SK-N-SH (cell line): Measurements from ENCODE around the gene MVD. TPM values are rescaled to one million over a fixed set of nuclear protein-coding genes. Genes with fewer than 3 reads are reported as not detected.

ENCODE experiments used
- CTCF ChIA-PET: fragments of 300-600, 350-600 bp; formaldehyde crosslinking; extraction: SDS; loops from one replicate; lab custom pipeline; 2021; lab: Yijun Ruan, JAX
- POLR2A ChIA-PET: fragments of 350-600 bp; sonication (Branson Sonifier 250); formaldehyde crosslinking; extraction: SDS; loops from one replicate; lab custom pipeline; 2020; ENCODE audit warnings: antibody characterized with exemption, inconsistent platforms; lab: Yijun Ruan, JAX
- DNase-seq: peaks from one replicate; pipeline ENCODE4 v3.0.0; 2012
- H2AFZ ChIP-seq: fragments of 200-600 bp; sonication (generic); 2 replicates; pipeline ENCODE4 v1.8.1; 2016; ENCODE audit warnings: antibody characterized with exemption, mild to moderate bottlenecking, low read depth
- H3F3A ChIP-seq: fragments of 200-600 bp; sonication (generic); replicated peaks from 2 replicates; pipeline ENCODE3; 2016; ENCODE audit warnings: antibody characterized with exemption, mild to moderate bottlenecking; ENCODE audit not compliant: insufficient read depth
- H3K27ac ChIP-seq, 2 experiments: fragments of 200-500 bp in 1 of 2; fragments of 200-600 bp in 1 of 2; sonication (Bioruptor generic) in 1 of 2; sonication (generic), shearing (Covaris generic) in 1 of 2; 2 replicates each; pipeline versions ENCODE4 v1.5.1 to v1.6.1; 2014 to 2016; ENCODE audit warnings: low read depth in 2 of 2, inconsistent platforms in 1 of 2, low read length in 1 of 2, mild to moderate bottlenecking in 1 of 2, mixed read lengths in 1 of 2
- H3K27me3 ChIP-seq: fragments of 200-600 bp; sonication (generic), shearing (Covaris generic); 2 replicates; pipeline ENCODE4 v1.6.1; 2016; ENCODE audit warnings: mixed run types; ENCODE audit not compliant: insufficient read depth
- H3K36me3 ChIP-seq, 2 experiments: fragments of 200-500 bp in 1 of 2; fragments of 200-600 bp in 1 of 2; sonication (Bioruptor generic) in 1 of 2; sonication (generic) in 1 of 2; replicated peaks in 1 of 2; 2 replicates each; pipeline versions ENCODE3 to v1.5.1; 2014 to 2016; ENCODE audit warnings: low read length in 1 of 2, mild to moderate bottlenecking in 1 of 2; ENCODE audit not compliant: insufficient read depth in 2 of 2, control insufficient read depth in 1 of 2
- H3K4me1 ChIP-seq, 2 experiments: fragments of 200-500 bp in 1 of 2; fragments of 200-600 bp in 1 of 2; sonication (Bioruptor generic) in 1 of 2; sonication (generic), shearing (Covaris generic) in 1 of 2; 2 replicates each; pipeline versions ENCODE4 v1.5.1 to v1.6.1; 2014 to 2016; ENCODE audit warnings: low read depth in 1 of 2, low read length in 1 of 2, mixed run types in 1 of 2; ENCODE audit not compliant: insufficient read depth in 2 of 2, control insufficient read depth in 1 of 2
- H3K4me2 ChIP-seq: fragments of 200-600 bp; sonication (generic), shearing (Covaris generic); 2 replicates; pipeline ENCODE4 v1.6.1; 2017; ENCODE audit warnings: mixed run types
- H3K4me3 ChIP-seq, 2 experiments: fragments of 200-500 bp in 1 of 2; fragments of 200-600 bp in 1 of 2; sonication (Bioruptor generic) in 1 of 2; sonication (generic), shearing (Covaris generic) in 1 of 2; 2 replicates each; pipeline versions ENCODE4 v1.5.1 to v1.8.1; 2014 to 2016; ENCODE audit warnings: low read depth in 2 of 2, inconsistent platforms in 1 of 2, low read length in 1 of 2, mild to moderate bottlenecking in 1 of 2, mixed read lengths in 1 of 2, moderate library complexity in 1 of 2
- H3K79me2 ChIP-seq: fragments of 200-600 bp; sonication (generic); 2 replicates; pipeline ENCODE4 v1.8.1; 2017; ENCODE audit warnings: mild to moderate bottlenecking; ENCODE audit not compliant: insufficient read depth
- H3K9ac ChIP-seq: fragments of 200-600 bp; sonication (generic); 2 replicates; pipeline ENCODE4 v1.6.1; 2017; ENCODE audit warnings: mixed run types
- H3K9me2 ChIP-seq: fragments of 200-600 bp; sonication (generic); 2 replicates; pipeline ENCODE4 v1.6.1; 2017; ENCODE audit warnings: mixed run types
- H3K9me3 ChIP-seq: fragments of 200-600 bp; sonication (generic); 2 replicates; pipeline ENCODE4 v1.6.1; 2017; ENCODE audit warnings: mixed run types, mild to moderate bottlenecking, moderate library complexity
- H4K20me1 ChIP-seq: fragments of 200-600 bp; sonication (generic); 2 replicates; pipeline ENCODE4 v1.6.1; 2017; ENCODE audit warnings: mild to moderate bottlenecking, mixed run types; ENCODE audit not compliant: insufficient read depth
- ELF1 ChIP-seq: IDR thresholded peaks from 2 replicates; pipeline ENCODE4 v1.4.0; 2012
- EP300 ChIP-seq, 2 experiments: IDR thresholded peaks; 2 replicates each; pipeline versions ENCODE4 v1.4.0 to v1.6.1; 2012; ENCODE audit warnings: borderline replicate concordance in 1 of 2, low read depth in 1 of 2, low read length in 1 of 2
- EZH2phosphoT487 ChIP-seq: fragments of 200-600 bp; sonication (generic); IDR thresholded peaks from 2 replicates; pipeline ENCODE4 v1.6.1; 2017; ENCODE audit warnings: low read depth, mixed run types, mild to moderate bottlenecking, antibody characterized with exemption, moderate library complexity, borderline replicate concordance
- FOSL2 ChIP-seq: IDR thresholded peaks from 2 replicates; pipeline ENCODE4 v1.4.0; 2012; ENCODE audit warnings: low read depth, mild to moderate bottlenecking, moderate library complexity, borderline replicate concordance
- FOXJ3 ChIP-seq: sonication (generic); formaldehyde crosslinking; IDR thresholded peaks from 2 replicates; pipeline ENCODE4 v1.5.1; 2020; ENCODE audit warnings: mild to moderate bottlenecking, missing genetic modification reagents
- GABPA ChIP-seq: IDR thresholded peaks from 2 replicates; pipeline ENCODE4 v1.4.0; 2012; ENCODE audit warnings: low read depth, mild to moderate bottlenecking
- NFIC ChIP-seq: IDR thresholded peaks from 2 replicates; pipeline ENCODE4 v1.4.0; 2012; ENCODE audit warnings: borderline replicate concordance
- POLR2AphosphoS5 ChIP-seq: IDR thresholded peaks from 2 replicates; pipeline ENCODE4 v1.6.1; 2012; ENCODE audit warnings: low read depth, low read length
- RCOR1 ChIP-seq: fragments of 150-350 bp; IDR thresholded peaks from 2 replicates; pipeline ENCODE4 v1.6.1; 2017; ENCODE audit warnings: antibody characterized with exemption, low read length
- RFX5 ChIP-seq: IDR thresholded peaks from 2 replicates; pipeline ENCODE4 v1.6.1; 2012; ENCODE audit warnings: mild to moderate bottlenecking, improper control_type of control experiment, low read length
- RXRA ChIP-seq: IDR thresholded peaks from 2 replicates; pipeline ENCODE4 v1.4.0; 2012; ENCODE audit warnings: low read depth, mild to moderate bottlenecking, borderline replicate concordance
- SIN3A ChIP-seq: IDR thresholded peaks from 2 replicates; pipeline ENCODE4 v1.6.1; 2012; ENCODE audit warnings: low read depth, mild to moderate bottlenecking, low read length, moderate library complexity, borderline replicate concordance
- SMC3 ChIP-seq: IDR thresholded peaks from 2 replicates; pipeline ENCODE4 v1.6.1; 2012; ENCODE audit warnings: low read depth, low read length, improper control_type of control experiment
- TAF1 ChIP-seq: IDR thresholded peaks from 2 replicates; pipeline ENCODE4 v1.6.1; 2012; ENCODE audit warnings: low read depth, mild to moderate bottlenecking, low read length, moderate library complexity, borderline replicate concordance
- USF2 ChIP-seq: fragments of 150-350 bp; IDR thresholded peaks from 2 replicates; pipeline ENCODE4 v1.6.1; 2017; ENCODE audit warnings: antibody characterized with exemption, low read length, low read depth, borderline replicate concordance
- YY1 ChIP-seq: IDR thresholded peaks from 2 replicates; pipeline ENCODE4 v1.4.0; 2012; ENCODE audit warnings: low read depth, mild to moderate bottlenecking
- WGBS: methylation state at CpG from one replicate; pipeline ENCODE4 v1.1.6; 2017; ENCODE audit warnings: low lambda C conversion rate; 5-methylcytosine and 5-hydroxymethylcytosine counted together
- polyA plus RNA-seq, 3 experiments: library from polyadenylated mRNA; depleted of rRNA; stranded (reverse); fragments of >200 nt; gene quantifications; 2 replicates each; pipeline ENCODE4 v1.2.3, GENCODE V29; 2012
- TF ChIP-seq, protein P1 (sequence below): IDR thresholded peaks from 2 replicates; pipeline ENCODE4 v1.4.0; 2012; ENCODE audit warnings: low read depth, borderline replicate concordance
- TF ChIP-seq, protein P2 (sequence below): IDR thresholded peaks from 2 replicates; pipeline ENCODE4 v1.4.0; 2012; ENCODE audit warnings: low read depth
- TF ChIP-seq, protein P3 (sequence below): IDR thresholded peaks from 2 replicates; pipeline ENCODE4 v1.4.0; 2012; ENCODE audit warnings: low read depth, borderline replicate concordance

The MVD gene
- polyA plus RNA-seq, 1 of the 3 experiments (the other 2 are of a cell fraction) = 15.7 TPM

GRCh38 chr16:88678224-88678979, 15.5 kb upstream of the MVD start:
- H2AFZ ChIP-seq = no peak overlapping the region
- POLR2A ChIA-PET = no interaction called here
- H3K9ac ChIP-seq = no peak overlapping the region

GRCh38 chr16:88677721-88678120, 14.8 kb upstream of the MVD start:
- H3K9me2 ChIP-seq = no peaks in the 10 kb centered on the region
- no peaks in the 10 kb centered on the region for H3F3A ChIP-seq
- no peak overlapping the region for H3K4me3 ChIP-seq
- no peaks in the 10 kb centered on the region for H4K20me1 ChIP-seq
- no peak overlapping the region for H2AFZ ChIP-seq
- POLR2A ChIA-PET = no interaction called here
- H3K9ac ChIP-seq = no peak overlapping the region
- H3K4me1 ChIP-seq = peaks cover 0 to 5% of the 10 kb centered on the region in 2 experiments; a peak in 1 of 4 replicates
- DNase-seq = no peak
- TF ChIP-seq SIN3A (no peak), EZH2phosphoT487 (no peak), TAF1 (no peak), SMC3 (no peak), RXRA (no peak)
- TF ChIP-seq, protein P1, sequence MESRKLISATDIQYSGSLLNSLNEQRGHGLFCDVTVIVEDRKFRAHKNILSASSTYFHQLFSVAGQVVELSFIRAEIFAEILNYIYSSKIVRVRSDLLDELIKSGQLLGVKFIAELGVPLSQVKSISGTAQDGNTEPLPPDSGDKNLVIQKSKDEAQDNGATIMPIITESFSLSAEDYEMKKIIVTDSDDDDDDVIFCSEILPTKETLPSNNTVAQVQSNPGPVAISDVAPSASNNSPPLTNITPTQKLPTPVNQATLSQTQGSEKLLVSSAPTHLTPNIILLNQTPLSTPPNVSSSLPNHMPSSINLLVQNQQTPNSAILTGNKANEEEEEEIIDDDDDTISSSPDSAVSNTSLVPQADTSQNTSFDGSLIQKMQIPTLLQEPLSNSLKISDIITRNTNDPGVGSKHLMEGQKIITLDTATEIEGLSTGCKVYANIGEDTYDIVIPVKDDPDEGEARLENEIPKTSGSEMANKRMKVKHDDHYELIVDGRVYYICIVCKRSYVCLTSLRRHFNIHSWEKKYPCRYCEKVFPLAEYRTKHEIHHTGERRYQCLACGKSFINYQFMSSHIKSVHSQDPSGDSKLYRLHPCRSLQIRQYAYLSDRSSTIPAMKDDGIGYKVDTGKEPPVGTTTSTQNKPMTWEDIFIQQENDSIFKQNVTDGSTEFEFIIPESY = no peak
- TF ChIP-seq, protein P2, sequence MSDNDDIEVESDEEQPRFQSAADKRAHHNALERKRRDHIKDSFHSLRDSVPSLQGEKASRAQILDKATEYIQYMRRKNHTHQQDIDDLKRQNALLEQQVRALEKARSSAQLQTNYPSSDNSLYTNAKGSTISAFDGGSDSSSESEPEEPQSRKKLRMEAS = no peak
- TF ChIP-seq, protein P3, sequence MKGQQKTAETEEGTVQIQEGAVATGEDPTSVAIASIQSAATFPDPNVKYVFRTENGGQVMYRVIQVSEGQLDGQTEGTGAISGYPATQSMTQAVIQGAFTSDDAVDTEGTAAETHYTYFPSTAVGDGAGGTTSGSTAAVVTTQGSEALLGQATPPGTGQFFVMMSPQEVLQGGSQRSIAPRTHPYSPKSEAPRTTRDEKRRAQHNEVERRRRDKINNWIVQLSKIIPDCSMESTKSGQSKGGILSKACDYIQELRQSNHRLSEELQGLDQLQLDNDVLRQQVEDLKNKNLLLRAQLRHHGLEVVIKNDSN = no peak
- no peaks in the 10 kb centered on the region for H3K9me3 ChIP-seq
- H3K36me3 ChIP-seq = no peaks in the 10 kb centered on the region
- no peak overlapping the region for H3K4me2 ChIP-seq
- CTCF ChIA-PET = no interaction called here
- no peaks in the 10 kb centered on the region for H3K79me2 ChIP-seq
- WGBS = 43% methylated on average over 9 of the region's 13 CpGs
- no peaks in the 10 kb centered on the region for H3K27me3 ChIP-seq
- no peak overlapping the region for H3K27ac ChIP-seq

More at GRCh38 chr16:88678224-88678979, 15.5 kb upstream of the MVD start:
- Histone ChIP-seq H3K27me3 (no peaks in the 10 kb centered on the region), H3K9me2 (no peaks in the 10 kb centered on the region), H3K4me3 (no peak overlapping the region), H3K9me3 (no peaks in the 10 kb centered on the region), H3K4me2 (no peak overlapping the region), H3K36me3 (no peaks in the 10 kb centered on the region), H3K4me1 (peaks cover 0 to 5% of the 10 kb centered on the region in 2 experiments; a peak in 1 of 4 replicates), H3K79me2 (no peaks in the 10 kb centered on the region), H3F3A (no peaks in the 10 kb centered on the region)
- CTCF ChIA-PET = interaction anchor here (0.6 kb wide), 1 partner anchor 1089 kb away, joined by 3 read pairs; no protein-coding TSS in a partner anchor
- peak; percentile 61 for DNase-seq
- TF ChIP-seq POLR2AphosphoS5 (no peak), NFIC (no peak), GABPA (no peak), EZH2phosphoT487 (no peak), YY1 (no peak), RCOR1 (no peak), RFX5 (no peak), ELF1 (no peak), FOSL2 (no peak), FOXJ3 (CRISPR knock-in tag) (no peak), TAF1 (no peak), USF2 (no peak), EP300 (IDR thresholded peaks at IDR 0.05; ENCODE audit: borderline replicate concordance in 1 of 2, low read depth in 1 of 2, low read length in 1 of 2) (no peak)
- TF ChIP-seq, all 33 proteins: peak for 0
- Histone ChIP-seq H4K20me1 (no peaks in the 10 kb centered on the region), H3K27ac (no peak overlapping the region)
- WGBS = 49% methylated on average over 12 of the region's 32 CpGs
